MM.1S (cell line): ENCODE data around the gene DDX25.

Source experiments
- CTCF ChIP-seq: fragments of 300-600 bp; sonication (generic); IDR thresholded peaks from 2 replicates; pipeline ENCODE4 v1.5.1; 2016; ENCODE audit warnings: antibody characterized with exemption, low read length, mixed read lengths
- EZH2 ChIP-seq: fragments of 300-600 bp; sonication (generic); optimal IDR thresholded peaks from 2 replicates; pipeline ENCODE3; 2017; ENCODE audit warnings: low read depth, mild to moderate bottlenecking, antibody characterized with exemption, low read length, mixed read lengths
- EZH2phosphoT487 ChIP-seq: fragments of 300-600 bp; sonication (generic); IDR thresholded peaks from 2 replicates; pipeline ENCODE4 v1.6.1; 2018; ENCODE audit warnings: antibody characterized with exemption, low read length

- TF ChIP-seq CTCF (no peak), EZH2 (no peak), EZH2phosphoT487 (no peak)
These were observed 40.9 kb downstream of the DDX25 start for GRCh38 chr11:125945011-125945796.
